Measurements from ENCODE around the gene TMEM200A. TPM values are rescaled to one million over a fixed set of nuclear protein-coding genes. Genes with fewer than 3 reads are reported as not detected.

TMEM200A gene
- polyA plus RNA-seq, 1 donor from 2014 or later, result 31.3 TPM

DNA sequence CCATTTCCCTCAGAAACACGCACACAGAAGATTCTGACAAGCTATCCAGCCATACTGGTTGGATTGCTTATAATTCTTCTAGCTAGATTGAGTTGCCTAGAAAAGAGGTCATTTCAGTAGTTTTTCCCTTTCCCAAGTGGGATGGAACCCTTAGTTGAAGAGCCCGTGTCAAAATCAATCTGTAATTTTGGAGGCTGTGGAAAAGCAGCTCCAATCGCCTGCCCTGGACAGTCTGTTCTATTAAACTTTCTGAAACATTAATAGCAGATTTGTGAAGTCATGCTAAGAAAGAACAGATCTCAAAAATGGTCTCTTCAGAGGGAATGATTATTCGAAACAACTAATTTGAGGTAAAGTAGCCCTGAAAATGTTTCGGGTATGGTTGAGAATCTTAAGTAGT, 29.3 kb downstream of the TMEM200A start:
- no peaks in the 10 kb centered on the region for H3K9me3 ChIP-seq (ENCODE audit: low read length)
- no peak overlapping the region for H3K4me3 ChIP-seq (ENCODE audit: low read length)
- no peaks in the 10 kb centered on the region for H3K9me2 ChIP-seq (ENCODE audit: insufficient read depth, low read length)
- H3K4me2 ChIP-seq (ENCODE audit: low read length), result no peak overlapping the region
- no peak overlapping the region for H3K9ac ChIP-seq (ENCODE audit: low read length)
- no peak overlapping the region for H2AFZ ChIP-seq (ENCODE audit: low read depth, low read length)
- no peak for TF ChIP-seq EZH2 (IDR thresholded peaks at IDR 0.05; ENCODE audit: borderline replicate concordance, insufficient read depth, low read length, poor library complexity, severe bottlenecking)
- TF ChIP-seq, protein P1, sequence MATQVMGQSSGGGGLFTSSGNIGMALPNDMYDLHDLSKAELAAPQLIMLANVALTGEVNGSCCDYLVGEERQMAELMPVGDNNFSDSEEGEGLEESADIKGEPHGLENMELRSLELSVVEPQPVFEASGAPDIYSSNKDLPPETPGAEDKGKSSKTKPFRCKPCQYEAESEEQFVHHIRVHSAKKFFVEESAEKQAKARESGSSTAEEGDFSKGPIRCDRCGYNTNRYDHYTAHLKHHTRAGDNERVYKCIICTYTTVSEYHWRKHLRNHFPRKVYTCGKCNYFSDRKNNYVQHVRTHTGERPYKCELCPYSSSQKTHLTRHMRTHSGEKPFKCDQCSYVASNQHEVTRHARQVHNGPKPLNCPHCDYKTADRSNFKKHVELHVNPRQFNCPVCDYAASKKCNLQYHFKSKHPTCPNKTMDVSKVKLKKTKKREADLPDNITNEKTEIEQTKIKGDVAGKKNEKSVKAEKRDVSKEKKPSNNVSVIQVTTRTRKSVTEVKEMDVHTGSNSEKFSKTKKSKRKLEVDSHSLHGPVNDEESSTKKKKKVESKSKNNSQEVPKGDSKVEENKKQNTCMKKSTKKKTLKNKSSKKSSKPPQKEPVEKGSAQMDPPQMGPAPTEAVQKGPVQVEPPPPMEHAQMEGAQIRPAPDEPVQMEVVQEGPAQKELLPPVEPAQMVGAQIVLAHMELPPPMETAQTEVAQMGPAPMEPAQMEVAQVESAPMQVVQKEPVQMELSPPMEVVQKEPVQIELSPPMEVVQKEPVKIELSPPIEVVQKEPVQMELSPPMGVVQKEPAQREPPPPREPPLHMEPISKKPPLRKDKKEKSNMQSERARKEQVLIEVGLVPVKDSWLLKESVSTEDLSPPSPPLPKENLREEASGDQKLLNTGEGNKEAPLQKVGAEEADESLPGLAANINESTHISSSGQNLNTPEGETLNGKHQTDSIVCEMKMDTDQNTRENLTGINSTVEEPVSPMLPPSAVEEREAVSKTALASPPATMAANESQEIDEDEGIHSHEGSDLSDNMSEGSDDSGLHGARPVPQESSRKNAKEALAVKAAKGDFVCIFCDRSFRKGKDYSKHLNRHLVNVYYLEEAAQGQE (IDR thresholded peaks at IDR 0.05; ENCODE audit: borderline replicate concordance), result no peak
- no peak for TF ChIP-seq POLR2AphosphoS5 (IDR thresholded peaks at IDR 0.05)
- no peaks in the 10 kb centered on the region for H3K27me3 ChIP-seq (ENCODE audit: insufficient read depth, low read depth, low read length)
- H3F3A ChIP-seq (ENCODE audit: insufficient read depth, low read length, poor library complexity, severe bottlenecking), result no peaks in the 10 kb centered on the region
- no peak overlapping the region for H3K27ac ChIP-seq (ENCODE audit: low read length)
- H3K36me3 ChIP-seq (ENCODE audit: insufficient read depth, low read length), result no peaks in the 10 kb centered on the region
- no peaks in the 10 kb centered on the region for H3K79me2 ChIP-seq (replicated peaks; ENCODE audit: insufficient read depth, low read length)
- H4K20me1 ChIP-seq (ENCODE audit: insufficient read depth), result no peaks in the 10 kb centered on the region

DNA sequence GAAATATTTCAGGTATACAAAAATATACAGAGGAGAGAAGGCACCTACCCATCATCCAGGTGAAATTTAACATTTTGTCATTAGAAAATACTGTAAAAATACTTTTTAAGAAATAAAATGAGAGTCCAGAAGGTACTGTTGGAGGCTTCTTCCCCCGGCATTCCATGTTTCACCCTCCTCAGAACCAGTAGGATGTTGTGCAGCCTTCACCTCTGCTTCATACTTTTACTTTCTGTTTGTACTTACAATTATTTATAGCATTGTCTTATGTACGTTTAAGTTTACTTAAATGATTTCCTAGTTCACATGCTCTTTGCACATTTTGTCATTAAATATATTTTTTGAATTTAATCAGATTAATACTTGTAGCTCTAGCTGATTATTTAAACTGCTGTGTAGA, 30.9 kb downstream of the TMEM200A start:
- Histone ChIP-seq H3K9me2 (ENCODE audit: insufficient read depth, low read length) (no peaks in the 10 kb centered on the region), H4K20me1 (ENCODE audit: insufficient read depth) (no peaks in the 10 kb centered on the region), H3K4me2 (ENCODE audit: low read length) (no peak overlapping the region), H3K4me3 (ENCODE audit: low read length) (no peak overlapping the region), H3K27ac (ENCODE audit: low read length) (no peak overlapping the region), H3K9me3 (ENCODE audit: low read length) (no peaks in the 10 kb centered on the region), H3F3A (ENCODE audit: insufficient read depth, low read length, poor library complexity, severe bottlenecking) (no peaks in the 10 kb centered on the region), H3K9ac (ENCODE audit: low read length) (no peak overlapping the region), H3K36me3 (ENCODE audit: insufficient read depth, low read length) (no peaks in the 10 kb centered on the region), H3K79me2 (replicated peaks; ENCODE audit: insufficient read depth, low read length) (no peaks in the 10 kb centered on the region), H3K27me3 (ENCODE audit: insufficient read depth, low read depth, low read length) (no peaks in the 10 kb centered on the region), H2AFZ (ENCODE audit: low read depth, low read length) (no peak overlapping the region)
- TF ChIP-seq SMC3 (conservative IDR thresholded peaks at IDR 0.05; ENCODE audit: poor library complexity) (no peak), TAF1 (IDR thresholded peaks at IDR 0.05; ENCODE audit: low read depth) (no peak)

DNA sequence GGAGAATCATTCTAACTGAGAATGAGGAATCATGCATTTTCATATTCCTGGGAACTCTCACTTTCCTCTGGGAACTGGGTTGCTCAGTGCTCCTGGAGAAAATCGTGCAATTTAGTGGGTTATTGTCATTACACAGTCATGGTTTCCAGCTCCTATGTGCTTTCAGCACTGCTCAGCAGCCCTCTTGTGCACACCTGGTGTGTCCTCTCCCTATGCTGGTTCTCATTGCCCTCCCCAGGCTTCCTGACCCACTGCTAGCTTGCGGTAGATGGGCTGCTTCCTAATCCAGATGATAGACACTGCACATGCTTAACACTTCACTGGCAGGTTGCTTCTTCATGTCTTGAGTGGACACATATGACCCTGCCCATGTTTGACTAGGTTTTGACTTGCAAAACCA, 39.7 kb downstream of the TMEM200A start:
- Histone ChIP-seq H3K27ac (ENCODE audit: low read length) (no peak overlapping the region), H3K4me2 (ENCODE audit: low read length) (no peak overlapping the region)
- no peak for TF ChIP-seq EP300 (conservative IDR thresholded peaks at IDR 0.05; ENCODE audit: poor library complexity, severe bottlenecking)
- TF ChIP-seq, protein P2, sequence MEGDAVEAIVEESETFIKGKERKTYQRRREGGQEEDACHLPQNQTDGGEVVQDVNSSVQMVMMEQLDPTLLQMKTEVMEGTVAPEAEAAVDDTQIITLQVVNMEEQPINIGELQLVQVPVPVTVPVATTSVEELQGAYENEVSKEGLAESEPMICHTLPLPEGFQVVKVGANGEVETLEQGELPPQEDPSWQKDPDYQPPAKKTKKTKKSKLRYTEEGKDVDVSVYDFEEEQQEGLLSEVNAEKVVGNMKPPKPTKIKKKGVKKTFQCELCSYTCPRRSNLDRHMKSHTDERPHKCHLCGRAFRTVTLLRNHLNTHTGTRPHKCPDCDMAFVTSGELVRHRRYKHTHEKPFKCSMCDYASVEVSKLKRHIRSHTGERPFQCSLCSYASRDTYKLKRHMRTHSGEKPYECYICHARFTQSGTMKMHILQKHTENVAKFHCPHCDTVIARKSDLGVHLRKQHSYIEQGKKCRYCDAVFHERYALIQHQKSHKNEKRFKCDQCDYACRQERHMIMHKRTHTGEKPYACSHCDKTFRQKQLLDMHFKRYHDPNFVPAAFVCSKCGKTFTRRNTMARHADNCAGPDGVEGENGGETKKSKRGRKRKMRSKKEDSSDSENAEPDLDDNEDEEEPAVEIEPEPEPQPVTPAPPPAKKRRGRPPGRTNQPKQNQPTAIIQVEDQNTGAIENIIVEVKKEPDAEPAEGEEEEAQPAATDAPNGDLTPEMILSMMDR (IDR thresholded peaks at IDR 0.05; ENCODE audit: poor library complexity, severe bottlenecking), result no peak
- no peak for TF ChIP-seq MXI1 (conservative IDR thresholded peaks at IDR 0.05; ENCODE audit: poor library complexity, severe bottlenecking)
- TF ChIP-seq, protein P1 (IDR thresholded peaks at IDR 0.05; ENCODE audit: borderline replicate concordance), result no peak
- no peak for TF ChIP-seq SMC3 (conservative IDR thresholded peaks at IDR 0.05; ENCODE audit: poor library complexity)

More for the DNA sequence above, 39.7 kb downstream of the TMEM200A start:
- Histone ChIP-seq H3F3A (ENCODE audit: insufficient read depth, low read length, poor library complexity, severe bottlenecking) (no peaks in the 10 kb centered on the region), H3K4me3 (ENCODE audit: low read length) (no peak overlapping the region), H2AFZ (ENCODE audit: low read depth, low read length) (no peak overlapping the region), H3K79me2 (replicated peaks; ENCODE audit: insufficient read depth, low read length) (no peaks in the 10 kb centered on the region), H3K9ac (ENCODE audit: low read length) (no peak overlapping the region), H3K36me3 (ENCODE audit: insufficient read depth, low read length) (no peaks in the 10 kb centered on the region), H3K9me2 (ENCODE audit: insufficient read depth, low read length) (no peaks in the 10 kb centered on the region), H4K20me1 (ENCODE audit: insufficient read depth) (no peaks in the 10 kb centered on the region), H3K9me3 (ENCODE audit: low read length) (no peaks in the 10 kb centered on the region), H3K27me3 (ENCODE audit: insufficient read depth, low read depth, low read length) (no peaks in the 10 kb centered on the region)

All from neural cell (in vitro differentiated cells).